Panc1 (cell line): ENCODE measurements around the gene PRR13. TPM values are rescaled to one million over a fixed set of nuclear protein-coding genes. Genes with fewer than 3 reads are reported as not detected.

Source experiments
- ATAC-seq: fragments of 200-7000 bp; cut with Tn5 transposase; 2 replicates; pipeline ENCODE4 v1.9.1; 2020; ENCODE audit warnings: mild to moderate bottlenecking, moderate library complexity
- BruUV-seq: library from RNA; stranded (reverse); fragments of 400-500 nt; replicated peaks from 2 replicates; lab custom pipeline; 2021; lab: Mats Ljungman, UMichigan
- CTCF ChIA-PET: fragments of 300-600 bp; sonication (Branson Sonifier 250); formaldehyde crosslinking; loops from one replicate; lab custom pipeline; 2022; ENCODE audit warnings: antibody characterized with exemption; lab: Charles Lee
- POLR2A ChIA-PET: fragments of 300-600 bp; sonication (Branson Sonifier 250); formaldehyde crosslinking; loops from one replicate; lab custom pipeline; 2022; ENCODE audit warnings: antibody characterized with exemption; lab: Charles Lee
- DNase-seq: peaks from one replicate; pipeline ENCODE4 v3.0.0-alpha.2; 2010; ENCODE audit warnings: low read depth, low spot score
- H3K27ac ChIP-seq: 2 replicates; pipeline ENCODE4 v1.5.1; 2011; ENCODE audit warnings: mild to moderate bottlenecking, low read length, inconsistent platforms
- H3K27me3 ChIP-seq: fragments of 200-500 bp; sonication (Bioruptor generic); 2 replicates; pipeline ENCODE4 v1.6.0; 2014; ENCODE audit warnings: low read length, inconsistent platforms; ENCODE audit not compliant: control insufficient read depth, insufficient read depth
- H3K36me3 ChIP-seq: fragments of 200-500 bp; sonication (Bioruptor generic); 2 replicates; pipeline ENCODE4 v1.5.1; 2014; ENCODE audit warnings: inconsistent platforms, mild to moderate bottlenecking, low read length, moderate library complexity; ENCODE audit not compliant: control insufficient read depth, insufficient read depth
- H3K4me1 ChIP-seq: 2 replicates; pipeline ENCODE4 v1.5.1; 2011; ENCODE audit warnings: inconsistent platforms, mild to moderate bottlenecking, low read length, moderate library complexity; ENCODE audit not compliant: control insufficient read depth, insufficient read depth
- H3K4me3 ChIP-seq, 2 experiments: 2 replicates each; pipeline ENCODE4 v1.5.1; 2011 to 2012; ENCODE audit warnings: low read depth in 2 of 2, low read length in 2 of 2, mild to moderate bottlenecking in 2 of 2, inconsistent platforms in 1 of 2, moderate library complexity in 1 of 2
- H3K9me3 ChIP-seq: fragments of 200-500 bp; sonication (Bioruptor generic); 2 replicates; pipeline ENCODE4 v1.5.1; 2014; ENCODE audit warnings: low read depth, mild to moderate bottlenecking, inconsistent platforms, low read length, moderate library complexity; ENCODE audit not compliant: control insufficient read depth, insufficient read depth
- CTCF ChIP-seq: fragments of 450-650 bp; IDR thresholded peaks from 2 replicates; pipeline ENCODE4 v1.5.1; 2017; ENCODE audit warnings: mild to moderate bottlenecking
- POLR2AphosphoS5 ChIP-seq: IDR thresholded peaks from 2 replicates; pipeline ENCODE4 v1.6.1; 2012; ENCODE audit warnings: mild to moderate bottlenecking, low read depth, low read length, moderate library complexity
- REST ChIP-seq, 2 experiments: IDR thresholded peaks; 2 replicates each; pipeline ENCODE4 v1.6.1; 2011 to 2012; ENCODE audit warnings: low read depth in 2 of 2, control low read depth in 1 of 2, low read length in 1 of 2, mild to moderate bottlenecking in 1 of 2, moderate library complexity in 1 of 2; ENCODE audit not compliant: insufficient read depth in 1 of 2
- SIN3A ChIP-seq: IDR thresholded peaks from 2 replicates; pipeline ENCODE4 v1.6.1; 2012; ENCODE audit warnings: low read depth, mild to moderate bottlenecking, low read length, moderate library complexity, borderline replicate concordance; ENCODE audit not compliant: insufficient read depth
- TCF7L2 ChIP-seq: IDR thresholded peaks from 2 replicates; pipeline ENCODE4 v1.6.1; 2011; ENCODE audit warnings: mild to moderate bottlenecking, low read depth, low read length, inconsistent platforms
- in situ Hi-C: cut with HindIII; loops from 2 replicates; pipeline ENCODE4 v1.10.0; 2016; ENCODE audit warnings: low sequenced_read_pairs, low pct_unique_long_range_greater_than_20kb
- intact Hi-C: fragments of 100-400 bp; cut with micrococcal nuclease; formaldehyde crosslinking; loops from one replicate; pipeline ENCODE4 v1.10.0; 2022; ENCODE audit not compliant: unreplicated experiment
- total RNA-seq: library from RNA; stranded (reverse); gene quantifications from one replicate; pipeline ENCODE4 v1.2.1, GENCODE V29; 2021; ENCODE audit not compliant: unreplicated experiment

PRR13 gene
- total RNA-seq, 1 experiment from 2014 or later, result 454 TPM

GRCh38 chr12:53453953-53454640 is 12.6 kb downstream of the PRR13 start:
- Histone ChIP-seq H3K4me1 (peaks cover 22% of the 10 kb centered on the region), H3K36me3 (peaks cover 48% of the 10 kb centered on the region), H3K4me3 (peak overlapping the region; percentile 97 to 99), H3K9me3 (no peaks in the 10 kb centered on the region), H3K27ac (peak overlapping the region; percentile 95), H3K27me3 (no peaks in the 10 kb centered on the region)
- ChIA-PET CTCF (interaction anchor here (0.6 kb wide), 1 partner anchor 23 kb away, joined by 3 read pairs; no protein-coding TSS in a partner anchor), POLR2A (no interaction called here)
- TF ChIP-seq SIN3A (no peak), REST (IDR thresholded peaks at IDR 0.05; ENCODE audit: insufficient read depth in 1 of 2, low read depth in 2 of 2, low read length in 1 of 2) (no peak), TCF7L2 (no peak), POLR2AphosphoS5 (no peak), CTCF (no peak)
- DNase-seq, result no peak
- BruUV-seq, result no TSS peak
- intact Hi-C loops (no loop called here), in situ Hi-C loops (no loop called here)
- ATAC-seq, result no peak

GRCh38 chr12:53454707-53455106 is 13.2 kb downstream of the PRR13 start:
- Histone ChIP-seq H3K27me3 (no peaks in the 10 kb centered on the region), H3K4me3 (no peak overlapping the region; a peak in 1 of 4 replicates), H3K27ac (peak overlapping the region; percentile 95; the same call in 1 of the 2 replicates), H3K4me1 (peaks cover 22% of the 10 kb centered on the region), H3K9me3 (no peaks in the 10 kb centered on the region), H3K36me3 (peaks cover 54% of the 10 kb centered on the region)
- ATAC-seq (no peak), DNase-seq (no peak)
- no peak for TF ChIP-seq REST (IDR thresholded peaks at IDR 0.05; ENCODE audit: insufficient read depth in 1 of 2, low read depth in 2 of 2, low read length in 1 of 2)
- no peak for TF ChIP-seq CTCF
- no peak for TF ChIP-seq SIN3A
- TF ChIP-seq POLR2AphosphoS5, result no peak
- no peak for TF ChIP-seq TCF7L2
- BruUV-seq, result no TSS peak
- in situ Hi-C loops (no loop called here), intact Hi-C loops (no loop called here)
- POLR2A ChIA-PET, result no interaction called here
- CTCF ChIA-PET, result interaction anchor here (0.6 kb wide), 1 partner anchor 22 kb away, joined by 3 read pairs; no protein-coding TSS in a partner anchor
